H1 (cell line): ENCODE results near the gene NEGR1. TPM values are rescaled to one million over a fixed set of nuclear protein-coding genes. Genes with fewer than 3 reads are reported as not detected.

Experiments
- BCL11A ChIP-seq, 2 experiments: IDR thresholded peaks; one replicate each; pipeline ENCODE4 v1.6.1; 2011; ENCODE audit warnings: low read depth in 2 of 2, low read length in 2 of 2, mild to moderate bottlenecking in 2 of 2
- HDAC6 ChIP-seq: IDR thresholded peaks from one replicate; pipeline ENCODE4 v1.7.1; 2012; ENCODE audit warnings: low read depth, mild to moderate bottlenecking, inconsistent platforms, low read length, moderate library complexity
- PHF8 ChIP-seq: fragments of 200-600 bp; sonication (generic); conservative IDR thresholded peaks from 2 replicates; pipeline ENCODE4 v1.7.1; 2012; ENCODE audit warnings: low read depth, mild to moderate bottlenecking, inconsistent platforms, low read length, moderate library complexity
- RFX5 ChIP-seq: IDR thresholded peaks from 2 replicates; pipeline ENCODE4 v1.6.1; 2011; ENCODE audit warnings: low read depth, low read length, improper control_type of control experiment, borderline replicate concordance
- RNF2 ChIP-seq: fragments of 200-900, 300-1000 bp; sonication (generic); IDR thresholded peaks from 2 replicates; pipeline ENCODE4 v1.7.1; 2016; ENCODE audit warnings: borderline replicate concordance, low read depth, mild to moderate bottlenecking, antibody characterized with exemption, low read length; ENCODE audit not compliant: poor library complexity, severe bottlenecking; ENCODE audit errors: missing control alignments
- SP2 ChIP-seq: IDR thresholded peaks from 2 replicates; pipeline ENCODE4 v1.6.1; 2012; ENCODE audit warnings: mild to moderate bottlenecking, low read length, inconsistent platforms
- TCF12 ChIP-seq: IDR thresholded peaks from 2 replicates; pipeline ENCODE4 v1.6.1; 2011; ENCODE audit warnings: low read depth, mild to moderate bottlenecking, low read length
- polyA plus RNA-seq, 7 experiments: library from polyadenylated mRNA; depleted of rRNA in 3 of 7; stranded (reverse) in 5 of 7; unstranded in 2 of 7; fragments of >200 nt in 5 of 7; fragments of 200-250 nt in 2 of 7; gene quantifications; 1 replicate in 5 of 7; 2 replicates in 1 of 7; 4 replicates in 1 of 7; pipeline versions ENCODE4 v1.2.1 to v1.2.3, GENCODE V29; 2011 to 2013; ENCODE audit warnings: missing spikeins in 2 of 7, mixed read lengths in 2 of 7
- total RNA-seq: library from RNA; stranded (reverse); fragmentation: NEBNext Ultra II Directional; extraction: Animal tissue kit (Norgen Biotek cat#: 25700); gene quantifications from 2 replicates; pipeline ENCODE4 v1.2.1, GENCODE V29; 2021
- TF ChIP-seq, protein P1 (sequence below): fragments of 300-600 bp; sonication (generic); IDR thresholded peaks from 2 replicates; pipeline ENCODE4 v1.7.1; 2012; ENCODE audit warnings: low read length, moderate library complexity, mild to moderate bottlenecking, inconsistent platforms; ENCODE audit not compliant: insufficient replicate concordance
- TF ChIP-seq, protein P2 (sequence below), 3 experiments: IDR thresholded peaks; 1 replicate in 2 of 3; 2 replicates in 1 of 3; pipeline versions ENCODE4 v1.5.1 to v1.6.1; 2011; ENCODE audit warnings: low read length in 3 of 3, mild to moderate bottlenecking in 3 of 3, inconsistent platforms in 2 of 3, low read depth in 1 of 3, moderate library complexity in 1 of 3; ENCODE audit not compliant: insufficient read depth in 1 of 3; ENCODE audit errors: control extremely low read depth in 1 of 3

Gene NEGR1
- total and polyA plus RNA-seq, 2 of the 8 experiments (the other 6 are each of a cell fraction or from before 2014, with no cell fraction given) = 0.71 to 1.3 TPM

DNA sequence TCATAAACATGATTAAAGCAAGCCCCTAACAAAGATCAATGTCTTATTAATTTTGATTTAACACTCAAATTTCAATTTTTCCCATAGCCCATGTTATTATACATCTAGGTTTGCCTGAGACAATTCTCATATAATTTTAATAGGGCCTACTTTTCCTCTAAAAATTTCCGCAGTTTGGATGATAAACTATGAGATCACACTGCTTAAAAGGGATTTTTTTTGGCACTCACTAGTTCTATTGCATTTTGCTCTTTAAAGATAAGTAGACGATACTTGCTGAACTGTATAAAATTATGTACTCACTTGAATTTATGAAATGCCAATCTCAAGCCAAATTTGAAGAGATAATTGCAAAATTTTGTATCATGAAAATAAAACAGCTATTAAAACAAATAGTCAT is 721.1 kb downstream of the NEGR1 start (continued):
- TF ChIP-seq, protein P1, sequence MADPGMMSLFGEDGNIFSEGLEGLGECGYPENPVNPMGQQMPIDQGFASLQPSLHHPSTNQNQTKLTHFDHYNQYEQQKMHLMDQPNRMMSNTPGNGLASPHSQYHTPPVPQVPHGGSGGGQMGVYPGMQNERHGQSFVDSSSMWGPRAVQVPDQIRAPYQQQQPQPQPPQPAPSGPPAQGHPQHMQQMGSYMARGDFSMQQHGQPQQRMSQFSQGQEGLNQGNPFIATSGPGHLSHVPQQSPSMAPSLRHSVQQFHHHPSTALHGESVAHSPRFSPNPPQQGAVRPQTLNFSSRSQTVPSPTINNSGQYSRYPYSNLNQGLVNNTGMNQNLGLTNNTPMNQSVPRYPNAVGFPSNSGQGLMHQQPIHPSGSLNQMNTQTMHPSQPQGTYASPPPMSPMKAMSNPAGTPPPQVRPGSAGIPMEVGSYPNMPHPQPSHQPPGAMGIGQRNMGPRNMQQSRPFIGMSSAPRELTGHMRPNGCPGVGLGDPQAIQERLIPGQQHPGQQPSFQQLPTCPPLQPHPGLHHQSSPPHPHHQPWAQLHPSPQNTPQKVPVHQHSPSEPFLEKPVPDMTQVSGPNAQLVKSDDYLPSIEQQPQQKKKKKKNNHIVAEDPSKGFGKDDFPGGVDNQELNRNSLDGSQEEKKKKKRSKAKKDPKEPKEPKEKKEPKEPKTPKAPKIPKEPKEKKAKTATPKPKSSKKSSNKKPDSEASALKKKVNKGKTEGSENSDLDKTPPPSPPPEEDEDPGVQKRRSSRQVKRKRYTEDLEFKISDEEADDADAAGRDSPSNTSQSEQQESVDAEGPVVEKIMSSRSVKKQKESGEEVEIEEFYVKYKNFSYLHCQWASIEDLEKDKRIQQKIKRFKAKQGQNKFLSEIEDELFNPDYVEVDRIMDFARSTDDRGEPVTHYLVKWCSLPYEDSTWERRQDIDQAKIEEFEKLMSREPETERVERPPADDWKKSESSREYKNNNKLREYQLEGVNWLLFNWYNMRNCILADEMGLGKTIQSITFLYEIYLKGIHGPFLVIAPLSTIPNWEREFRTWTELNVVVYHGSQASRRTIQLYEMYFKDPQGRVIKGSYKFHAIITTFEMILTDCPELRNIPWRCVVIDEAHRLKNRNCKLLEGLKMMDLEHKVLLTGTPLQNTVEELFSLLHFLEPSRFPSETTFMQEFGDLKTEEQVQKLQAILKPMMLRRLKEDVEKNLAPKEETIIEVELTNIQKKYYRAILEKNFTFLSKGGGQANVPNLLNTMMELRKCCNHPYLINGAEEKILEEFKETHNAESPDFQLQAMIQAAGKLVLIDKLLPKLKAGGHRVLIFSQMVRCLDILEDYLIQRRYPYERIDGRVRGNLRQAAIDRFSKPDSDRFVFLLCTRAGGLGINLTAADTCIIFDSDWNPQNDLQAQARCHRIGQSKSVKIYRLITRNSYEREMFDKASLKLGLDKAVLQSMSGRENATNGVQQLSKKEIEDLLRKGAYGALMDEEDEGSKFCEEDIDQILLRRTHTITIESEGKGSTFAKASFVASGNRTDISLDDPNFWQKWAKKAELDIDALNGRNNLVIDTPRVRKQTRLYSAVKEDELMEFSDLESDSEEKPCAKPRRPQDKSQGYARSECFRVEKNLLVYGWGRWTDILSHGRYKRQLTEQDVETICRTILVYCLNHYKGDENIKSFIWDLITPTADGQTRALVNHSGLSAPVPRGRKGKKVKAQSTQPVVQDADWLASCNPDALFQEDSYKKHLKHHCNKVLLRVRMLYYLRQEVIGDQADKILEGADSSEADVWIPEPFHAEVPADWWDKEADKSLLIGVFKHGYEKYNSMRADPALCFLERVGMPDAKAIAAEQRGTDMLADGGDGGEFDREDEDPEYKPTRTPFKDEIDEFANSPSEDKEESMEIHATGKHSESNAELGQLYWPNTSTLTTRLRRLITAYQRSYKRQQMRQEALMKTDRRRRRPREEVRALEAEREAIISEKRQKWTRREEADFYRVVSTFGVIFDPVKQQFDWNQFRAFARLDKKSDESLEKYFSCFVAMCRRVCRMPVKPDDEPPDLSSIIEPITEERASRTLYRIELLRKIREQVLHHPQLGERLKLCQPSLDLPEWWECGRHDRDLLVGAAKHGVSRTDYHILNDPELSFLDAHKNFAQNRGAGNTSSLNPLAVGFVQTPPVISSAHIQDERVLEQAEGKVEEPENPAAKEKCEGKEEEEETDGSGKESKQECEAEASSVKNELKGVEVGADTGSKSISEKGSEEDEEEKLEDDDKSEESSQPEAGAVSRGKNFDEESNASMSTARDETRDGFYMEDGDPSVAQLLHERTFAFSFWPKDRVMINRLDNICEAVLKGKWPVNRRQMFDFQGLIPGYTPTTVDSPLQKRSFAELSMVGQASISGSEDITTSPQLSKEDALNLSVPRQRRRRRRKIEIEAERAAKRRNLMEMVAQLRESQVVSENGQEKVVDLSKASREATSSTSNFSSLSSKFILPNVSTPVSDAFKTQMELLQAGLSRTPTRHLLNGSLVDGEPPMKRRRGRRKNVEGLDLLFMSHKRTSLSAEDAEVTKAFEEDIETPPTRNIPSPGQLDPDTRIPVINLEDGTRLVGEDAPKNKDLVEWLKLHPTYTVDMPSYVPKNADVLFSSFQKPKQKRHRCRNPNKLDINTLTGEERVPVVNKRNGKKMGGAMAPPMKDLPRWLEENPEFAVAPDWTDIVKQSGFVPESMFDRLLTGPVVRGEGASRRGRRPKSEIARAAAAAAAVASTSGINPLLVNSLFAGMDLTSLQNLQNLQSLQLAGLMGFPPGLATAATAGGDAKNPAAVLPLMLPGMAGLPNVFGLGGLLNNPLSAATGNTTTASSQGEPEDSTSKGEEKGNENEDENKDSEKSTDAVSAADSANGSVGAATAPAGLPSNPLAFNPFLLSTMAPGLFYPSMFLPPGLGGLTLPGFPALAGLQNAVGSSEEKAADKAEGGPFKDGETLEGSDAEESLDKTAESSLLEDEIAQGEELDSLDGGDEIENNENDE = no peak
- TF ChIP-seq PHF8 (no peak), RNF2 (no peak), BCL11A (IDR thresholded peaks at IDR 0.05; ENCODE audit: low read depth in 2 of 2, low read length in 2 of 2) (no peak), RFX5 (no peak), TCF12 (no peak), HDAC6 (no peak), SP2 (no peak)
- TF ChIP-seq, protein P2, sequence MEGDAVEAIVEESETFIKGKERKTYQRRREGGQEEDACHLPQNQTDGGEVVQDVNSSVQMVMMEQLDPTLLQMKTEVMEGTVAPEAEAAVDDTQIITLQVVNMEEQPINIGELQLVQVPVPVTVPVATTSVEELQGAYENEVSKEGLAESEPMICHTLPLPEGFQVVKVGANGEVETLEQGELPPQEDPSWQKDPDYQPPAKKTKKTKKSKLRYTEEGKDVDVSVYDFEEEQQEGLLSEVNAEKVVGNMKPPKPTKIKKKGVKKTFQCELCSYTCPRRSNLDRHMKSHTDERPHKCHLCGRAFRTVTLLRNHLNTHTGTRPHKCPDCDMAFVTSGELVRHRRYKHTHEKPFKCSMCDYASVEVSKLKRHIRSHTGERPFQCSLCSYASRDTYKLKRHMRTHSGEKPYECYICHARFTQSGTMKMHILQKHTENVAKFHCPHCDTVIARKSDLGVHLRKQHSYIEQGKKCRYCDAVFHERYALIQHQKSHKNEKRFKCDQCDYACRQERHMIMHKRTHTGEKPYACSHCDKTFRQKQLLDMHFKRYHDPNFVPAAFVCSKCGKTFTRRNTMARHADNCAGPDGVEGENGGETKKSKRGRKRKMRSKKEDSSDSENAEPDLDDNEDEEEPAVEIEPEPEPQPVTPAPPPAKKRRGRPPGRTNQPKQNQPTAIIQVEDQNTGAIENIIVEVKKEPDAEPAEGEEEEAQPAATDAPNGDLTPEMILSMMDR (IDR thresholded peaks at IDR 0.05; ENCODE audit: control extremely low read depth in 1 of 3, insufficient read depth in 1 of 3, low read depth in 1 of 3, low read length in 3 of 3) = no peak
